Lower leg skin (tissue), 4 donors: ENCODE measurements around the gene RAMP2. TPM values are rescaled to one million over a fixed set of nuclear protein-coding genes. Genes with fewer than 3 reads are reported as not detected.

Experiments used
- DNase-seq, 2 donors: peaks; one replicate each; pipeline ENCODE4 v3.0.0-alpha.2; 2019; ENCODE audit warnings: low spot score in 2 of 2
- H3K4me3 ChIP-seq: fragments of 200-600 bp; sonication (generic); 2 replicates; pipeline ENCODE4 v1.5.1; 2017; ENCODE audit warnings: mild to moderate bottlenecking, low read depth; ENCODE audit not compliant: poor library complexity, severe bottlenecking
- CTCF ChIP-seq, 3 donors: fragments of 450-650 bp; IDR thresholded peaks; one replicate each; pipeline ENCODE4 v1.5.1; 2016; ENCODE audit warnings: antibody characterized with exemption in 3 of 3, mild to moderate bottlenecking in 3 of 3, moderate library complexity in 2 of 3
- POLR2A ChIP-seq, 2 donors: fragments of 450-650 bp; IDR thresholded peaks; one replicate each; pipeline ENCODE4 v1.6.1; 2016 to 2017; ENCODE audit warnings: antibody characterized with exemption in 2 of 2, mild to moderate bottlenecking in 1 of 2, moderate library complexity in 1 of 2
- WGBS, 2 donors: methylation state at CpG; one replicate each; pipeline ENCODE4 v1.1.5; 2018; 5-methylcytosine and 5-hydroxymethylcytosine counted together
- intact Hi-C: fragments of 100-400 bp; cut with DNase I; formaldehyde crosslinking; loops from one replicate; pipeline ENCODE4 v1.15.0; 2023; ENCODE audit warnings: low total_unique reads
- total RNA-seq, 4 donors: library from RNA; depleted of rRNA; stranded (reverse); fragments of >200 nt; gene quantifications; one replicate each; pipeline ENCODE4 v1.1.0, GENCODE V29; 2016

Gene RAMP2
- total RNA-seq, 4 donors from 2014 or later = 9.6 to 34.2 (median 12.0) TPM

GRCh38 chr17:42803074-42803883 is 42.3 kb downstream of the RAMP2 start:
- intact Hi-C loops = no loop called here
- 66 to 81% methylated on average over 2 of the region's 2 CpGs for WGBS, 2 donors
- TF ChIP-seq CTCF (IDR thresholded peaks at IDR 0.05) (no peak), POLR2A (IDR thresholded peaks at IDR 0.05) (no peak)
- no peak for DNase-seq
- H3K4me3 ChIP-seq = no peak overlapping the region

GRCh38 chr17:42804918-42805367 is 43.9 kb downstream of the RAMP2 start:
- no peak for DNase-seq
- TF ChIP-seq POLR2A (IDR thresholded peaks at IDR 0.05) (no peak), CTCF (IDR thresholded peaks at IDR 0.05) (no peak)
- intact Hi-C loops = no loop called here
- whole genome bisulfite sequencing, 2 donors = 85 to 93% methylated on average over 1 of the region's 1 CpG
- no peak overlapping the region for H3K4me3 ChIP-seq

- TF ChIP-seq POLR2A (IDR thresholded peaks at IDR 0.05) (no peak), CTCF (IDR thresholded peaks at IDR 0.05) (no peak)
- WGBS, 2 donors = 89% methylated on average over 1 of the region's 1 CpG
- intact Hi-C loops = no loop called here
- no peak overlapping the region for H3K4me3 ChIP-seq
- no peak for DNase-seq
Observed at GRCh38 chr17:42806249-42806648, 45.2 kb downstream of the RAMP2 start.

GRCh38 chr17:42809250-42809649 is 48.2 kb downstream of the RAMP2 start:
- intact Hi-C loops = no loop called here
- 22 to 27% methylated on average over 3 of the region's 3 CpGs for whole genome bisulfite sequencing, 2 donors
- no peak overlapping the region for H3K4me3 ChIP-seq
- TF ChIP-seq POLR2A (IDR thresholded peaks at IDR 0.05) (no peak), CTCF (IDR thresholded peaks at IDR 0.05) (no peak)
- DNase-seq = no peak

Other genes starting within 250 kb of the RAMP2 start
- gene NAGLU, start 225.0 kb upstream of the RAMP2 start, total RNA-seq = 10 to 100 TPM; 32.9 to 50.5 (median 36.7) TPM
- 1 to 10 TPM; 2.3 to 6.6 (median 4.6) TPM for gene HSD17B1, start 208.3 kb upstream of the RAMP2 start, total RNA-seq
- gene COASY, start 199.1 kb upstream of the RAMP2 start, total RNA-seq = 10 to 100 TPM; 32.4 to 49.5 (median 41.7) TPM
- gene MLX, start 194.1 kb upstream of the RAMP2 start, total RNA-seq = 10 to 100 TPM; 37.8 to 43.2 (median 39.3) TPM
- 1 to 10 TPM in 2 of 4 donors, under 1 TPM in 2; 0.67 to 3.6 (median 1.8) TPM for gene PSMC3IP, start 183.5 kb upstream of the RAMP2 start, total RNA-seq
- gene RETREG3, start 151.9 kb upstream of the RAMP2 start, total RNA-seq = 100 to 1,000 TPM in 1 of 4 donors, 10 to 100 TPM in 3; 69.4 to 106 (median 84.3) TPM
- gene TUBG1, start 151.5 kb upstream of the RAMP2 start, total RNA-seq = 10 to 100 TPM; 54.4 to 61.1 (median 56.7) TPM
- 10 to 100 TPM; 10.6 to 19.3 (median 13.7) TPM for gene TUBG2, start 101.9 kb upstream of the RAMP2 start, total RNA-seq
- gene PLEKHH3, start 84.2 kb upstream of the RAMP2 start, total RNA-seq = 10 to 100 TPM; 36.1 to 66.6 (median 44.0) TPM
- gene CCR10, start 79.4 kb upstream of the RAMP2 start, total RNA-seq = 1 to 10 TPM in 2 of 4 donors, not detected in 2; 1.4 to 1.6 TPM
- 1 to 10 TPM in 1 of 4 donors, under 1 TPM in 3; 0.13 to 1.5 (median 0.65) TPM for gene CNTNAP1, start 78.7 kb upstream of the RAMP2 start, total RNA-seq
- 10 to 100 TPM; 32.7 to 71.9 (median 43.9) TPM for gene EZH1, start 16.2 kb upstream of the RAMP2 start, total RNA-seq
- gene VPS25, start 12.2 kb downstream of the RAMP2 start, total RNA-seq = 10 to 100 TPM; 39.2 to 79.8 (median 61.0) TPM
- 1 to 10 TPM in 1 of 4 donors, under 1 TPM in 1, not detected in 2; 0.62 to 1.0 TPM for gene WNK4, start 19.4 kb downstream of the RAMP2 start, total RNA-seq
- gene COA3, start 37.5 kb downstream of the RAMP2 start, total RNA-seq = 10 to 100 TPM; 40.7 to 64.0 (median 61.1) TPM
- 1 to 10 TPM in 1 of 4 donors, under 1 TPM in 1, not detected in 2; 0.17 to 1.4 TPM for gene CNTD1, start 37.6 kb downstream of the RAMP2 start, total RNA-seq
- gene BECN1, start 63.1 kb downstream of the RAMP2 start, total RNA-seq = 100 to 1,000 TPM in 2 of 4 donors, 10 to 100 TPM in 2; 70.7 to 113 (median 93.0) TPM
- 10 to 100 TPM; 56.2 to 82.0 (median 75.1) TPM for gene PSME3, start 72.2 kb downstream of the RAMP2 start, total RNA-seq
- 1 to 10 TPM in 3 of 4 donors, under 1 TPM in 1; 0.52 to 2.4 (median 1.2) TPM for gene AOC2, start 83.4 kb downstream of the RAMP2 start, total RNA-seq
- gene AOC3, start 90.0 kb downstream of the RAMP2 start, total RNA-seq = 10 to 100 TPM in 1 of 4 donors, 1 to 10 TPM in 3; 4.7 to 11.2 (median 8.1) TPM
- gene G6PC1, start 139.6 kb downstream of the RAMP2 start, total RNA-seq = not detected
- gene AARSD1, start 203.2 kb downstream of the RAMP2 start, total RNA-seq = 10 to 100 TPM; 10.3 to 21.7 (median 17.2) TPM
- 1 to 10 TPM in 1 of 4 donors, under 1 TPM in 1, not detected in 2; 0.19 to 1.8 TPM for gene PTGES3L, start 218.9 kb downstream of the RAMP2 start, total RNA-seq
- 10 to 100 TPM; 12.6 to 16.0 (median 13.0) TPM for gene RUNDC1, start 219.3 kb downstream of the RAMP2 start, total RNA-seq
- 1,000 to 10,000 TPM; 1,091 to 1,783 (median 1,434) TPM for gene RPL27, start 237.2 kb downstream of the RAMP2 start, total RNA-seq
- 10 to 100 TPM in 3 of 4 donors, 1 to 10 TPM in 1; 7.6 to 18.5 (median 16.9) TPM for gene IFI35, start 245.6 kb downstream of the RAMP2 start, total RNA-seq